Loucy (cell line): ENCODE measurements around the gene KIAA0232.

Experiments
- H2AFZ ChIP-seq: fragments of 200-600 bp; sonication (generic); 2 replicates; pipeline ENCODE4 v1.6.0; 2016; ENCODE audit warnings: antibody characterized with exemption, mild to moderate bottlenecking, low read length, moderate library complexity
- H3F3A ChIP-seq: fragments of 200-600 bp; 2 replicates; pipeline ENCODE4 v1.6.0; 2016; ENCODE audit warnings: antibody characterized with exemption, low read depth, mild to moderate bottlenecking
- H3K27me3 ChIP-seq: fragments of 200-600 bp; sonication (generic); 2 replicates; pipeline ENCODE4 v1.6.1; 2014; ENCODE audit warnings: low read length, mild to moderate bottlenecking; ENCODE audit not compliant: insufficient read depth, poor library complexity, severe bottlenecking
- H3K36me3 ChIP-seq: fragments of 200-600 bp; sonication (generic); 2 replicates; pipeline ENCODE4 v1.6.1; 2016; ENCODE audit warnings: low read length; ENCODE audit not compliant: insufficient read depth
- H3K4me1 ChIP-seq: fragments of 200-600 bp; sonication (generic); 2 replicates; pipeline ENCODE4 v1.5.1; 2014; ENCODE audit warnings: low read length, mild to moderate bottlenecking; ENCODE audit not compliant: insufficient read depth, poor library complexity, severe bottlenecking
- H3K4me2 ChIP-seq: fragments of 200-600 bp; sonication (generic); 2 replicates; pipeline ENCODE4 v1.6.0; 2014; ENCODE audit warnings: antibody characterized with exemption, low read length, low read depth, mild to moderate bottlenecking; ENCODE audit not compliant: poor library complexity, severe bottlenecking
- H3K4me3 ChIP-seq: fragments of 200-600 bp; sonication (generic); 2 replicates; pipeline ENCODE4 v1.5.1; 2014; ENCODE audit warnings: low read length, mild to moderate bottlenecking, mixed read lengths; ENCODE audit not compliant: poor library complexity, severe bottlenecking
- H3K79me2 ChIP-seq: fragments of 200-600 bp; sonication (generic); 2 replicates; pipeline ENCODE4 v1.6.1; 2014; ENCODE audit warnings: low read length; ENCODE audit not compliant: insufficient read depth
- H3K9ac ChIP-seq: fragments of 200-600 bp; sonication (generic); 2 replicates; pipeline ENCODE4 v1.6.0; 2014; ENCODE audit warnings: mild to moderate bottlenecking, low read depth, low read length, moderate library complexity; ENCODE audit not compliant: poor library complexity, severe bottlenecking
- H3K9me2 ChIP-seq: fragments of 200-600 bp; sonication (generic); replicated peaks from 2 replicates; pipeline ENCODE4 v1.6.1; 2016; ENCODE audit warnings: low read depth, low read length, mixed read lengths
- H3K9me3 ChIP-seq: fragments of 200-600 bp; sonication (generic); 2 replicates; pipeline ENCODE4 v1.6.1; 2014; ENCODE audit warnings: mild to moderate bottlenecking, antibody characterized with exemption, low read length, low read depth; ENCODE audit not compliant: insufficient read depth
- H4K20me1 ChIP-seq: fragments of 200-600 bp; sonication (generic); 2 replicates; pipeline ENCODE4 v1.6.0; 2014; ENCODE audit warnings: antibody characterized with exemption, low read length, mild to moderate bottlenecking; ENCODE audit not compliant: insufficient read depth, poor library complexity, severe bottlenecking
- EZH2phosphoT487 ChIP-seq: fragments of 200-600 bp; IDR thresholded peaks from 2 replicates; pipeline ENCODE4 v1.6.1; 2018; ENCODE audit warnings: antibody characterized with exemption, mild to moderate bottlenecking, moderate library complexity, borderline replicate concordance
- TF ChIP-seq, protein P1 (sequence below): fragments of 200-600 bp; sonication (generic); conservative IDR thresholded peaks from 2 replicates; pipeline ENCODE4 v1.5.1; 2014; ENCODE audit warnings: mild to moderate bottlenecking, antibody characterized with exemption, low read length

KIAA0232 gene

DNA sequence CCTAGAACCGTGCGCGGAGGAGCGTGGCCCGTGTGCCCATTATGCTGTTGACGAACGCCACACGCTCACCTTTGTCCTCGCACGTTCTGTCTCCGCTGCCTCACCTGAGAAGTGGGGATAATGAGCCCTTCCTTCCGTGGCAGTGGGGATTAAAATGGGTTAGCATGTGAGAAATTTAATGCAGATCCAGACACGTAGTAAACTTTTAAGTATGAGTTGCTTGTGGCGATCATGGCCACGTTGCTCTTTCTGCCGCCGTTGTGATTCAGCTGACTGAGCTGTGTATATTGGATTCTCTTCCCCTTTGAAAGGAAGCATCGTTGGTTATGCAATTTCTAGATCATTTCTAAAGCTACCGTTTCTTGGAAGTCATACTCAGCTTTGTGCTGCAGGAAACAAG lies 143.6 kb downstream of the KIAA0232 start:
- Histone ChIP-seq H3K9me3 (no peaks in the 10 kb centered on the region), H3K9ac (no peak overlapping the region), H3F3A (no peaks in the 10 kb centered on the region), H4K20me1 (no peaks in the 10 kb centered on the region), H3K4me1 (peaks cover 29% of the 10 kb centered on the region), H3K36me3 (peaks cover 17% of the 10 kb centered on the region; the same call in 1 of the 2 replicates), H3K4me3 (no peak overlapping the region), H2AFZ (no peak overlapping the region), H3K27me3 (no peaks in the 10 kb centered on the region), H3K9me2 (no peaks in the 10 kb centered on the region), H3K79me2 (peaks cover 20% of the 10 kb centered on the region; the same call in 1 of the 2 replicates), H3K4me2 (no peak overlapping the region)
- TF ChIP-seq EZH2phosphoT487 = no peak
- TF ChIP-seq, protein P1, sequence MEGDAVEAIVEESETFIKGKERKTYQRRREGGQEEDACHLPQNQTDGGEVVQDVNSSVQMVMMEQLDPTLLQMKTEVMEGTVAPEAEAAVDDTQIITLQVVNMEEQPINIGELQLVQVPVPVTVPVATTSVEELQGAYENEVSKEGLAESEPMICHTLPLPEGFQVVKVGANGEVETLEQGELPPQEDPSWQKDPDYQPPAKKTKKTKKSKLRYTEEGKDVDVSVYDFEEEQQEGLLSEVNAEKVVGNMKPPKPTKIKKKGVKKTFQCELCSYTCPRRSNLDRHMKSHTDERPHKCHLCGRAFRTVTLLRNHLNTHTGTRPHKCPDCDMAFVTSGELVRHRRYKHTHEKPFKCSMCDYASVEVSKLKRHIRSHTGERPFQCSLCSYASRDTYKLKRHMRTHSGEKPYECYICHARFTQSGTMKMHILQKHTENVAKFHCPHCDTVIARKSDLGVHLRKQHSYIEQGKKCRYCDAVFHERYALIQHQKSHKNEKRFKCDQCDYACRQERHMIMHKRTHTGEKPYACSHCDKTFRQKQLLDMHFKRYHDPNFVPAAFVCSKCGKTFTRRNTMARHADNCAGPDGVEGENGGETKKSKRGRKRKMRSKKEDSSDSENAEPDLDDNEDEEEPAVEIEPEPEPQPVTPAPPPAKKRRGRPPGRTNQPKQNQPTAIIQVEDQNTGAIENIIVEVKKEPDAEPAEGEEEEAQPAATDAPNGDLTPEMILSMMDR = no peak

DNA sequence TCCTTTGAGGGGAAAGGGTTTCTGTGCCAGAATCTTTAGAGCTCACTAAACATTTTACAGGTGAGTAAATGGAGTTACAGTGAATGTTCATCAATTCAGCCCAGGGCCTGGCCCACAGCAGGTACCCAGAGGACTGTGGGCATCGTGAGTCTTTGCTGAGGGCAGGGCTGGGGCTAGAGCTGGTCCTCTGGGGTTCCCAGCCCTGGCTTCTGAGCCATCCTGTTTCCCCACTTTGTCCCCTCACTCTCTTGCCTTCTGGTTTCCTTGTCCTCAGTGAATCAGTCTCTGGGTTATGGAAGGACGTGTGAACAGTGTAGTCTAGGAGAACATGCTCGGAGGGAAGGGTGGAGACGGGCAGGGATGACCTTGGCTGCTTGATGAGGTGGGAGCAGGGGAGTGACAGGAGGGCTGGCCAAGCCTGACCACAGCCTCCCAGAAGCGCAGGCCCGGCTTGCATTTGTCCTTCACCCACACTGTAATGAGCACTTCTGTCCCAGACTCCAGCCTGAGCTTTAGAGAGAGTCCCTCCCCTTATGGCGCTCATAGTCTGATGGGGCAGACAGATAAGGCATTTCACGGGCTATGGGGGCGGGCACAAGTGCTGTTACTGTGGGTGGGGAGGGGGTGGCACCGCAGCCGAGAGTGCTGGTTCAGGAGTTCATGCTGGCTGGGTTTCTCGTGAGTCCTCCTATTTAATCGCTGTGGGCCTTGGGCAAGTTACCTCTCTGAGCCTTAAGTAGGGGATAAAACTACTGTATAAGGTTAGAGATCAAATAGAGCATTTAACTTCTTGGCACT lies 144.4 kb downstream of the KIAA0232 start:
- Histone ChIP-seq H2AFZ (no peak overlapping the region), H3K4me2 (peak overlapping the region; percentile 54), H3K4me3 (peak overlapping the region; percentile 32), H3K36me3 (peaks cover 17% of the 10 kb centered on the region; the same call in 1 of the 2 replicates), H3K9me3 (no peaks in the 10 kb centered on the region), H3K9me2 (no peaks in the 10 kb centered on the region), H3K4me1 (peaks cover 29% of the 10 kb centered on the region), H4K20me1 (no peaks in the 10 kb centered on the region), H3K9ac (no peak overlapping the region), H3K79me2 (peaks cover 20% of the 10 kb centered on the region; the same call in 1 of the 2 replicates), H3K27me3 (no peaks in the 10 kb centered on the region), H3F3A (no peaks in the 10 kb centered on the region)
- TF ChIP-seq, protein P1 = no peak
- TF ChIP-seq EZH2phosphoT487 = no peak

DNA sequence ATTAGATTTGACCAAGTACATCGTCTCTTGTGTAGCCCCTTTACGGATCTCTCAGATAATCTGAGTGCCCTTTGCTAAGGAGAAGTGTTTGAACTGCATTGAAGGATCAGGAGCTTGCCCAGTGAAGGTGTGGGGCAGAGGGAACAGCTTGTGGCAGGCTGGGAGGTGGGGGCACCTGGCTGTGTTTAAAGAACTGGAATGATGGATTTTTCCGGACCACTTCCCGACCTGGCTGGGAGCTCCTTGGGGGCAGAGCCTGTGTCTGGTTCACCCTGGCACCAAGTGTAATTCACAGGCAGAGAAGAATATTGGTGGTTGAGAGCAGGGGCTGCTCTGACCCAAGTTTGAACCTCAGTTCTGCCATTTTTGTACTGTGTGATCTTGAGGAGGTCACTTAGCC lies 145.6 kb downstream of the KIAA0232 start:
- Histone ChIP-seq H3K4me3 (no peak overlapping the region), H3K4me2 (peak overlapping the region; percentile 54), H3K4me1 (peaks cover 29% of the 10 kb centered on the region), H3K36me3 (peaks cover 17% of the 10 kb centered on the region; the same call in 1 of the 2 replicates), H3F3A (no peaks in the 10 kb centered on the region), H3K9me3 (no peaks in the 10 kb centered on the region), H4K20me1 (no peaks in the 10 kb centered on the region), H3K27me3 (no peaks in the 10 kb centered on the region), H3K9me2 (no peaks in the 10 kb centered on the region), H3K9ac (no peak overlapping the region), H3K79me2 (peaks cover 20% of the 10 kb centered on the region; the same call in 1 of the 2 replicates), H2AFZ (no peak overlapping the region)
- TF ChIP-seq EZH2phosphoT487 = no peak
- TF ChIP-seq, protein P1 = no peak
